Activated naive CD4-positive, alpha-beta T cell treated with anti-CD3 and anti-CD28 coated beads, Interleukin-2, amount 50 U/mL, for 16 hours (primary cell): ENCODE data around the gene MYH15.

Experiments used
- DNase-seq: peaks from one replicate; pipeline ENCODE4 v3.0.0-alpha.2; 2020

MYH15 gene

GRCh38 chr3:108410531-108410984 lies 99.8 kb downstream of the MYH15 start:
- no peak for DNase-seq

GRCh38 chr3:108409800-108410178 lies 100.6 kb downstream of the MYH15 start:
- no peak for DNase-seq

GRCh38 chr3:108408883-108409799 lies 101.3 kb downstream of the MYH15 start:
- DNase-seq = no peak

GRCh38 chr3:108407886-108408285 lies 102.5 kb downstream of the MYH15 start:
- no peak for DNase-seq

GRCh38 chr3:108406661-108407206 lies 103.7 kb downstream of the MYH15 start:
- no peak for DNase-seq

- DNase-seq = no peak
These were observed 104.2 kb downstream of the MYH15 start for GRCh38 chr3:108406063-108406660.

- DNase-seq = no peak
These were observed 106.0 kb downstream of the MYH15 start for GRCh38 chr3:108404368-108404767.

GRCh38 chr3:108403686-108404345 lies 106.6 kb downstream of the MYH15 start:
- DNase-seq = no peak

- DNase-seq = no peak
These were observed 107.2 kb downstream of the MYH15 start for GRCh38 chr3:108403198-108403597.

- no peak for DNase-seq
These were observed 108.6 kb downstream of the MYH15 start for GRCh38 chr3:108401836-108402235.

GRCh38 chr3:108398510-108398909 lies 111.9 kb downstream of the MYH15 start:
- no peak for DNase-seq

- no peak for DNase-seq
These were observed 114.1 kb downstream of the MYH15 start for GRCh38 chr3:108396336-108396735.

- no peak for DNase-seq
These were observed 115.8 kb downstream of the MYH15 start for GRCh38 chr3:108394563-108394962.

- no peak for DNase-seq
These were observed 116.4 kb downstream of the MYH15 start for GRCh38 chr3:108394016-108394415.

GRCh38 chr3:108393128-108393900 lies 117.1 kb downstream of the MYH15 start:
- no peak for DNase-seq

GRCh38 chr3:108391917-108392593 lies 118.3 kb downstream of the MYH15 start:
- DNase-seq = no peak

GRCh38 chr3:108389372-108389771 lies 121.0 kb downstream of the MYH15 start:
- DNase-seq = no peak

- DNase-seq = no peak
These were observed 122.0 kb downstream of the MYH15 start for GRCh38 chr3:108388136-108389132.

GRCh38 chr3:108387063-108387462 lies 123.3 kb downstream of the MYH15 start:
- DNase-seq = no peak

GRCh38 chr3:108383306-108383705 lies 127.1 kb downstream of the MYH15 start:
- DNase-seq = no peak
